Muscle layer of colon (tissue), 2 donors: ENCODE results near the gene KLF12.

Experiments
- H3K27ac ChIP-seq: one replicate; pipeline ENCODE4 v1.7.0; 2013; ENCODE audit warnings: low read depth, mild to moderate bottlenecking, low read length, moderate library complexity
- H3K27me3 ChIP-seq, 2 donors: one replicate each; pipeline ENCODE4 v1.7.0; 2013; ENCODE audit warnings: low read length in 2 of 2, mild to moderate bottlenecking in 2 of 2; ENCODE audit not compliant: insufficient read depth in 2 of 2, control insufficient read depth in 1 of 2
- H3K36me3 ChIP-seq: one replicate; pipeline ENCODE4 v1.7.0; 2013; ENCODE audit warnings: mild to moderate bottlenecking, low read length; ENCODE audit not compliant: insufficient read depth
- H3K4me1 ChIP-seq: one replicate; pipeline ENCODE4 v1.7.0; 2013; ENCODE audit warnings: mild to moderate bottlenecking, low read length; ENCODE audit not compliant: insufficient read depth
- H3K4me3 ChIP-seq, 2 donors: one replicate each; pipeline ENCODE4 v1.7.0; 2013; ENCODE audit warnings: low read length in 2 of 2, low read depth in 1 of 2, mild to moderate bottlenecking in 1 of 2, moderate library complexity in 1 of 2
- H3K9ac ChIP-seq: one replicate; pipeline ENCODE4 v1.7.0; 2013; ENCODE audit warnings: low read length
- H3K9me3 ChIP-seq: one replicate; pipeline ENCODE4 v1.7.0; 2013; ENCODE audit warnings: mild to moderate bottlenecking, low read length
- donor health status: abdominal sarcoma.
- donor health status: Adenocarcinoma of cecum.

The KLF12 gene

GRCh38 chr13:74134777-74135325, 647 bp upstream of the KLF12 start:
- no peaks in the 10 kb centered on the region for H3K9me3 ChIP-seq
- H3K4me3 ChIP-seq, result peak overlapping the region; percentile 78 to 96
- no peaks in the 10 kb centered on the region for H3K36me3 ChIP-seq
- no peak overlapping the region for H3K9ac ChIP-seq
- H3K27me3 ChIP-seq, result no peaks in the 10 kb centered on the region
- H3K27ac ChIP-seq, result peak overlapping the region; percentile 92
- peaks cover 20% of the 10 kb centered on the region for H3K4me1 ChIP-seq

GRCh38 chr13:74133657-74134201, 475 bp downstream of the KLF12 start:
- peak overlapping the region; percentile 63 for H3K9ac ChIP-seq
- H3K27me3 ChIP-seq, result no peaks in the 10 kb centered on the region
- H3K4me3 ChIP-seq, result peak overlapping the region; percentile 87 to 96
- H3K9me3 ChIP-seq, result no peaks in the 10 kb centered on the region
- peaks cover 28% of the 10 kb centered on the region for H3K4me1 ChIP-seq
- no peaks in the 10 kb centered on the region for H3K36me3 ChIP-seq
- H3K27ac ChIP-seq, result peak overlapping the region; percentile 74

GRCh38 chr13:74132776-74133656, 1.2 kb downstream of the KLF12 start:
- Histone ChIP-seq H3K4me1 (peaks cover 34% of the 10 kb centered on the region), H3K36me3 (no peaks in the 10 kb centered on the region), H3K9me3 (no peaks in the 10 kb centered on the region), H3K9ac (peak overlapping the region; percentile 63), H3K27me3 (no peaks in the 10 kb centered on the region), H3K27ac (peak overlapping the region; percentile 74), H3K4me3 (peak overlapping the region; percentile 87 to 96)

- Histone ChIP-seq H3K4me3 (peak overlapping the region; percentile 87 to 96), H3K4me1 (peaks cover 35% of the 10 kb centered on the region), H3K27me3 (no peaks in the 10 kb centered on the region), H3K27ac (peak overlapping the region; percentile 74), H3K36me3 (no peaks in the 10 kb centered on the region), H3K9ac (peak overlapping the region; percentile 63), H3K9me3 (no peaks in the 10 kb centered on the region)
These were observed 1.9 kb downstream of the KLF12 start for GRCh38 chr13:74132152-74132775.

GRCh38 chr13:74131227-74131626, 3.0 kb downstream of the KLF12 start:
- H3K4me1 ChIP-seq, result peaks cover 29% of the 10 kb centered on the region

GRCh38 chr13:74129500-74130191, 4.6 kb downstream of the KLF12 start:
- Histone ChIP-seq H3K4me1 (peaks cover 29% of the 10 kb centered on the region), H3K27me3 (no peaks in the 10 kb centered on the region), H3K36me3 (no peaks in the 10 kb centered on the region), H3K9me3 (no peaks in the 10 kb centered on the region), H3K27ac (no peak overlapping the region), H3K9ac (no peak overlapping the region), H3K4me3 (no peak overlapping the region)

More at GRCh38 chr13:74131227-74131626, 3.0 kb downstream of the KLF12 start:
- H3K9me3 ChIP-seq, result no peaks in the 10 kb centered on the region
- no peaks in the 10 kb centered on the region for H3K27me3 ChIP-seq
- H3K9ac ChIP-seq, result no peak overlapping the region
- no peak overlapping the region for H3K4me3 ChIP-seq
- H3K36me3 ChIP-seq, result no peaks in the 10 kb centered on the region
- H3K27ac ChIP-seq, result no peak overlapping the region

GRCh38 chr13:74128156-74128767, 5.9 kb downstream of the KLF12 start:
- Histone ChIP-seq H3K9ac (no peak overlapping the region), H3K36me3 (no peaks in the 10 kb centered on the region), H3K27me3 (no peaks in the 10 kb centered on the region), H3K4me1 (peaks cover 29% of the 10 kb centered on the region), H3K4me3 (no peak overlapping the region), H3K27ac (no peak overlapping the region), H3K9me3 (no peaks in the 10 kb centered on the region)

- no peaks in the 10 kb centered on the region for H3K36me3 ChIP-seq
- H3K27me3 ChIP-seq, result no peaks in the 10 kb centered on the region
- no peak overlapping the region for H3K9ac ChIP-seq
- no peak overlapping the region for H3K27ac ChIP-seq
- no peaks in the 10 kb centered on the region for H3K4me1 ChIP-seq
- H3K9me3 ChIP-seq, result peaks cover 4% of the 10 kb centered on the region
- H3K4me3 ChIP-seq, result no peak overlapping the region
These were observed 15.9 kb downstream of the KLF12 start for GRCh38 chr13:74118328-74118727.

GRCh38 chr13:74117207-74117705, 16.9 kb downstream of the KLF12 start:
- Histone ChIP-seq H3K27ac (no peak overlapping the region), H3K9ac (no peak overlapping the region), H3K36me3 (no peaks in the 10 kb centered on the region), H3K9me3 (peaks cover 4% of the 10 kb centered on the region), H3K4me1 (peaks cover 7% of the 10 kb centered on the region), H3K27me3 (no peaks in the 10 kb centered on the region), H3K4me3 (no peak overlapping the region)

GRCh38 chr13:74115133-74115532, 19.1 kb downstream of the KLF12 start:
- peaks cover 12% of the 10 kb centered on the region for H3K4me1 ChIP-seq
- no peak overlapping the region for H3K4me3 ChIP-seq
- no peak overlapping the region for H3K27ac ChIP-seq
- H3K9me3 ChIP-seq, result peaks cover 4% of the 10 kb centered on the region
- no peaks in the 10 kb centered on the region for H3K36me3 ChIP-seq
- no peaks in the 10 kb centered on the region for H3K27me3 ChIP-seq
- no peak overlapping the region for H3K9ac ChIP-seq
